Measurements from ENCODE around the gene SLAMF8.

The SLAMF8 gene

DNA sequence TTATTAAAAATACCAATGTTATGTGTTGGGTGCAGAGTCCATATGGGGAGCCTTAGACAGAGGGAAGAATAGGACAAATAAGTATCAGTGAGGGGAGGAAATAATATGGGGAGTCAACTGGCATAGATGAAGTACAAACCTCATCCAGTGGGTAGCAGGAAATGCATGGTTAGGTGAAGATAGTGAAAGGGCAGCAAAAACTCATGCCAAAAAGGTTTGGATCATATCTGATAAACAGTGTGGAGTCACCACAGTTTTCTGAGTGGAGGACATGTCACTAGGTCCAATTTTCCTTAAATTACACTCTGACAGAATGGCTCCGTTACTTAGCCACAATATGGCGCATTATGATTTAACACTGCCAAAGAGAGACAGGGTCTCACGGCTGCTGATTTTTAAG lies 35.6 kb upstream of the SLAMF8 start:
- H3K4me3 ChIP-seq (ENCODE audit: low read length), result no peak overlapping the region
- H3K79me2 ChIP-seq (ENCODE audit: control insufficient read depth, low read length), result no peaks in the 10 kb centered on the region
- H3K27ac ChIP-seq (ENCODE audit: low read depth, low read length), result no peak overlapping the region
- H3K36me3 ChIP-seq (ENCODE audit: control insufficient read depth, low read length), result no peaks in the 10 kb centered on the region
- no peaks in the 10 kb centered on the region for H3F3A ChIP-seq (ENCODE audit: control insufficient read depth, insufficient read depth)
- no peaks in the 10 kb centered on the region for H4K20me1 ChIP-seq (ENCODE audit: control insufficient read depth, insufficient read depth, low read depth, low read length)
- H3K9me3 ChIP-seq (ENCODE audit: control insufficient read depth, insufficient read depth, low read length), result no peaks in the 10 kb centered on the region
- no peaks in the 10 kb centered on the region for H3K9me2 ChIP-seq (replicated peaks; ENCODE audit: control insufficient read depth, low read length)
- TF ChIP-seq EZH2phosphoT487 (IDR thresholded peaks at IDR 0.05; ENCODE audit: borderline replicate concordance, low read length), result no peak
- TF ChIP-seq, protein P1, sequence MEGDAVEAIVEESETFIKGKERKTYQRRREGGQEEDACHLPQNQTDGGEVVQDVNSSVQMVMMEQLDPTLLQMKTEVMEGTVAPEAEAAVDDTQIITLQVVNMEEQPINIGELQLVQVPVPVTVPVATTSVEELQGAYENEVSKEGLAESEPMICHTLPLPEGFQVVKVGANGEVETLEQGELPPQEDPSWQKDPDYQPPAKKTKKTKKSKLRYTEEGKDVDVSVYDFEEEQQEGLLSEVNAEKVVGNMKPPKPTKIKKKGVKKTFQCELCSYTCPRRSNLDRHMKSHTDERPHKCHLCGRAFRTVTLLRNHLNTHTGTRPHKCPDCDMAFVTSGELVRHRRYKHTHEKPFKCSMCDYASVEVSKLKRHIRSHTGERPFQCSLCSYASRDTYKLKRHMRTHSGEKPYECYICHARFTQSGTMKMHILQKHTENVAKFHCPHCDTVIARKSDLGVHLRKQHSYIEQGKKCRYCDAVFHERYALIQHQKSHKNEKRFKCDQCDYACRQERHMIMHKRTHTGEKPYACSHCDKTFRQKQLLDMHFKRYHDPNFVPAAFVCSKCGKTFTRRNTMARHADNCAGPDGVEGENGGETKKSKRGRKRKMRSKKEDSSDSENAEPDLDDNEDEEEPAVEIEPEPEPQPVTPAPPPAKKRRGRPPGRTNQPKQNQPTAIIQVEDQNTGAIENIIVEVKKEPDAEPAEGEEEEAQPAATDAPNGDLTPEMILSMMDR (IDR thresholded peaks at IDR 0.05; ENCODE audit: low read depth, low read length, poor library complexity, severe bottlenecking), result no peak
- no peak overlapping the region for H3K4me2 ChIP-seq (ENCODE audit: low read length)
- peaks cover 7% of the 10 kb centered on the region for H3K27me3 ChIP-seq (ENCODE audit: control insufficient read depth, low read length)
- H3K4me1 ChIP-seq (ENCODE audit: control insufficient read depth, low read length), result no peaks in the 10 kb centered on the region

GRCh38 chr1:159791461-159791860 lies 35.2 kb upstream of the SLAMF8 start:
- Histone ChIP-seq H3K4me1 (ENCODE audit: control insufficient read depth, low read length) (no peaks in the 10 kb centered on the region), H4K20me1 (ENCODE audit: control insufficient read depth, insufficient read depth, low read depth, low read length) (no peaks in the 10 kb centered on the region)

DNA sequence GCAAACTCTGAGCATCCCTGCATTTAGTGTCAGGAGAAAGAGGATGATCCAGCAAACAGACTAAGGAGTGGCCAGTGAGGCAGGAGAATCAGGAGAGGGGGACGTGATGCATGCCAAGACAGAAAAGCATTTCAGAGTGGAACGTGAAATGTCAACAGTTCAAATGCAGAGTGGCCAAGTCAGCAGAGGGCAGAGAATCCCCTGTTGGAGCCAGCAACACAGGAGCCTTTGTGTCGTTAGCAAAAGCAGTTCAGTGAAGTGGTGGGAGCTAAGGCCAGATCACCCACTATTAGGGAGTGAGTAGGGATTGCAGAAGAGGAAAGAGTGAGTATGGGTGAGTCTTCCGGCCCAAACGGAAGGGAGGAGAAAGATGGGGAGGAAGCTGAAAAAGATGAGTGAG lies 31.1 kb upstream of the SLAMF8 start:
- no peaks in the 10 kb centered on the region for H3K4me1 ChIP-seq (ENCODE audit: control insufficient read depth, low read length)
- H4K20me1 ChIP-seq (ENCODE audit: control insufficient read depth, insufficient read depth, low read depth, low read length), result no peaks in the 10 kb centered on the region
- H3F3A ChIP-seq (ENCODE audit: control insufficient read depth, insufficient read depth), result no peaks in the 10 kb centered on the region
- peaks cover 32% of the 10 kb centered on the region for H3K27me3 ChIP-seq (ENCODE audit: control insufficient read depth, low read length)
- H3K79me2 ChIP-seq (ENCODE audit: control insufficient read depth, low read length), result no peaks in the 10 kb centered on the region
- no peak overlapping the region for H3K27ac ChIP-seq (ENCODE audit: low read depth, low read length)
- H3K4me2 ChIP-seq (ENCODE audit: low read length), result no peak overlapping the region
- H3K36me3 ChIP-seq (ENCODE audit: control insufficient read depth, low read length), result no peaks in the 10 kb centered on the region
- H3K9me3 ChIP-seq (ENCODE audit: control insufficient read depth, insufficient read depth, low read length), result no peaks in the 10 kb centered on the region
- no peak overlapping the region for H3K4me3 ChIP-seq (ENCODE audit: low read length)
- no peaks in the 10 kb centered on the region for H3K9me2 ChIP-seq (replicated peaks; ENCODE audit: control insufficient read depth, low read length)
- TF ChIP-seq EZH2phosphoT487 (IDR thresholded peaks at IDR 0.05; ENCODE audit: borderline replicate concordance, low read length), result no peak
- TF ChIP-seq, protein P1 (IDR thresholded peaks at IDR 0.05; ENCODE audit: low read depth, low read length, poor library complexity, severe bottlenecking), result no peak

More at GRCh38 chr1:159791461-159791860, 35.2 kb upstream of the SLAMF8 start:
- Histone ChIP-seq H3K27ac (ENCODE audit: low read depth, low read length) (no peak overlapping the region), H3K4me2 (ENCODE audit: low read length) (no peak overlapping the region), H3F3A (ENCODE audit: control insufficient read depth, insufficient read depth) (no peaks in the 10 kb centered on the region), H3K9me3 (ENCODE audit: control insufficient read depth, insufficient read depth, low read length) (no peaks in the 10 kb centered on the region), H3K36me3 (ENCODE audit: control insufficient read depth, low read length) (no peaks in the 10 kb centered on the region), H3K4me3 (ENCODE audit: low read length) (no peak overlapping the region), H3K9me2 (replicated peaks; ENCODE audit: control insufficient read depth, low read length) (no peaks in the 10 kb centered on the region), H3K79me2 (ENCODE audit: control insufficient read depth, low read length) (no peaks in the 10 kb centered on the region), H3K27me3 (ENCODE audit: control insufficient read depth, low read length) (peaks cover 8% of the 10 kb centered on the region)
- TF ChIP-seq, protein P1 (IDR thresholded peaks at IDR 0.05; ENCODE audit: low read depth, low read length, poor library complexity, severe bottlenecking), result no peak
- TF ChIP-seq EZH2phosphoT487 (IDR thresholded peaks at IDR 0.05; ENCODE audit: borderline replicate concordance, low read length), result no peak
